ENCODE measurements around the gene RTN3.
"Not testable (repeated sequence)": the region's sequence is repeated elsewhere in the genome, so short reads cannot be mapped to it uniquely, and the experiment has no call there.

RTN3 gene

GRCh38 chr11:63766531-63767235 is 85.4 kb downstream of the RTN3 start:
- no peaks in the 10 kb centered on the region for H3K36me3 ChIP-seq (ENCODE audit: insufficient read depth, low read length)
- H3K9ac ChIP-seq (ENCODE audit: low read length), result no peak overlapping the region
- H3K27ac ChIP-seq (ENCODE audit: low read depth, low read length), result peak overlapping the region; percentile 59
- H3K4me1 ChIP-seq (ENCODE audit: insufficient read depth, low read length), result peaks cover 37% of the 10 kb centered on the region
- H3K4me3 ChIP-seq (ENCODE audit: low read depth in 1 of 2, low read length in 2 of 2), result peak overlapping the region; percentile 70 to 83
- no peaks in the 10 kb centered on the region for H3K27me3 ChIP-seq (ENCODE audit: control insufficient read depth in 1 of 2, insufficient read depth in 2 of 2, low read length in 2 of 2)
- no peaks in the 10 kb centered on the region for H3K9me3 ChIP-seq (ENCODE audit: low read length)

GRCh38 chr11:63767267-63767564 is 85.9 kb downstream of the RTN3 start:
- Histone ChIP-seq H3K27ac (ENCODE audit: low read depth, low read length) (peak overlapping the region; percentile 59), H3K4me3 (ENCODE audit: low read depth in 1 of 2, low read length in 2 of 2) (peak overlapping the region; percentile 70 to 83), H3K36me3 (ENCODE audit: insufficient read depth, low read length) (no peaks in the 10 kb centered on the region), H3K27me3 (ENCODE audit: control insufficient read depth in 1 of 2, insufficient read depth in 2 of 2, low read length in 2 of 2) (no peaks in the 10 kb centered on the region), H3K9ac (ENCODE audit: low read length) (peak overlapping the region; percentile 67), H3K4me1 (ENCODE audit: insufficient read depth, low read length) (peaks cover 32% of the 10 kb centered on the region), H3K9me3 (ENCODE audit: low read length) (no peaks in the 10 kb centered on the region)

DNA sequence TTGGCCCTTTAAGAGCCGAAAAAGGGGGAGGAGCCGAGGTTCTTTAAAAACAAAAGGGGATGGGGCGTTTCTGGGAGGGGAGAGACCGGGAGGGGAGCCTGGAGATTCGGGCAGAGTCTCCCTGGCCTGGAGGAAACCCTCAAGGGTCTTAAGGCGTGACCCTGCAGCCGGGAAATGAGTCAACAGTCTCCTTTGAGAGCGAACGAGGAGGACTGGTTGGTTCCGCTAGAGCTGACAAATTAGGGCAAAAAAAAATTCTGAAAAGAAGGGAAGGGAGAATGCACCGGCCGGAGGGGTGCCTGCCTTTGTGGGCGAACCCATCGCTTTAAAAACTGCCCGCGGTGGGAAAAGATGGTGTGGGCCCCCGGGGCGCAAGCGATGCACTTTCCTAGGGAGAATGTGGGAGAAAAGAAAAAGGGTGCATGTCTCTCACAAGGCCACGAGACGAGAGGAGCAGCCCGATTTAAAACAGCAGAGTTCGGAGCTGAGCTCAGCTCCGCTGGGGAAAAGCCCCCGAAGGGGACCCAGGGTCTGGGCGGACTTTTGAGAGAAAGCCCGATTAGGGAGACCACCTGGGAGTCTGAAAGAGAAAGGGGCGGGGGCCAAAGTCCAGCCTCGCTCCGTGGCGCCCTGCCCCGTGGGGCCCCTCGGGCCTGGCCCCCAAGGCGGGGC is 86.4 kb downstream of the RTN3 start:
- Histone ChIP-seq H3K27me3 (ENCODE audit: control insufficient read depth in 1 of 2, insufficient read depth in 2 of 2, low read length in 2 of 2) (no peaks in the 10 kb centered on the region), H3K4me1 (ENCODE audit: insufficient read depth, low read length) (peaks cover 32% of the 10 kb centered on the region), H3K27ac (ENCODE audit: low read depth, low read length) (peak overlapping the region; percentile 59)

GRCh38 chr11:63768237-63769041 is 87.1 kb downstream of the RTN3 start, which contains the start of gene ZFTA:
Gene ZFTA, minus strand, starts transcription at chr11:63768775. Its CDS starts 153 bp downstream, at chr11:63768622.
- H3K4me1 ChIP-seq (ENCODE audit: insufficient read depth, low read length), result peaks cover 32% of the 10 kb centered on the region

More for the DNA sequence above, 86.4 kb downstream of the RTN3 start:
- Histone ChIP-seq H3K4me3 (ENCODE audit: low read depth in 1 of 2, low read length in 2 of 2) (peak overlapping the region; percentile 70 to 83), H3K9me3 (ENCODE audit: low read length) (no peaks in the 10 kb centered on the region), H3K9ac (ENCODE audit: low read length) (peak overlapping the region; percentile 67), H3K36me3 (ENCODE audit: insufficient read depth, low read length) (no peaks in the 10 kb centered on the region)

DNA sequence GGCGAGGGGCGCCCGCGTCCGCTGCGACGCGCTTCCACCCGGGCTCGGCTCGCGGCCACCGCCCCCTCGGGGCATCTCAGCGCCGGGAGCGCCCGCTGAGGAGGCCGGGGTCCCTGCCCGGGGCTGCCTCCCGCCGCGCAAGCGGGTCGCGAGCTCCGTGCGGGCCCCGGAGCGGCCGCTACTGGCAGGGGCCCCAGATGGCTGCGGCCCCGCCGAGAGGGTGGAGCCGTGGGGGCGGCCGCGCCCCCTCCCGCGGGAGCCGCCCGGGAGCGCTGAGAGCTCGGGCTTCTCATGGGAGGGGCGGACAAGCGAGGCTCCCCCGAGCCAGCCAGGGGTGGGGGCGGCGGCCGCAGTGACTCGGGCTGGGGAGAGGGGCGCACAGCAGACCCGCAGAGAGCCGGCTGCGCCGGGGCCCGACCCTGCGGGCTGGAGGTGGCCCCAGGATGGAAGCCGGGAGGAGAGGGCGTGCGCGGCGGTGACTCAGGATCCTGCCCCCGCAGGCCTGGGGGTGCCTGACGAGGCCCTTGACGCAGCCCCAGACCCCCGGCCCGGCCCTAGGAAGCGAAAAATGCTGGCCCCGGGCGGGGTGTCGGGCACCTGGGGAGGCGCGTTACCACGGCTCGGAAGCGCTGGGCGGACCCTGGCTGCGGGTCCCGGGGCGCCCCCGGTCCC is 87.9 kb downstream of the RTN3 start:
- no peaks in the 10 kb centered on the region for H3K9me3 ChIP-seq (ENCODE audit: low read length)
- H3K4me3 ChIP-seq (ENCODE audit: low read depth in 1 of 2, low read length in 2 of 2), result peak overlapping the region; percentile 53 to 65
- H3K27ac ChIP-seq (ENCODE audit: low read depth, low read length), result peak overlapping the region; percentile 34
- H3K4me1 ChIP-seq (ENCODE audit: insufficient read depth, low read length), result peaks cover 32% of the 10 kb centered on the region
- no peaks in the 10 kb centered on the region for H3K36me3 ChIP-seq (ENCODE audit: insufficient read depth, low read length)
- no peak overlapping the region for H3K9ac ChIP-seq (ENCODE audit: low read length)
- no peaks in the 10 kb centered on the region for H3K27me3 ChIP-seq (ENCODE audit: control insufficient read depth in 1 of 2, insufficient read depth in 2 of 2, low read length in 2 of 2)

More at GRCh38 chr11:63768237-63769041, 87.1 kb downstream of the RTN3 start, which contains the start of gene ZFTA:
- Histone ChIP-seq H3K9ac (ENCODE audit: low read length) (peak within 1 kb of the TSS; percentile 67), H3K27me3 (ENCODE audit: control insufficient read depth in 1 of 2, insufficient read depth in 2 of 2, low read length in 2 of 2) (no peaks in the 10 kb centered on the region), H3K4me3 (ENCODE audit: low read depth in 1 of 2, low read length in 2 of 2) (peak within 1 kb of the TSS; percentile 70 to 83), H3K9me3 (ENCODE audit: low read length) (no peaks in the 10 kb centered on the region), H3K27ac (ENCODE audit: low read depth, low read length) (peak within 1 kb of the TSS; percentile 63), H3K36me3 (ENCODE audit: insufficient read depth, low read length) (no peaks in the 10 kb centered on the region)

GRCh38 chr11:63769714-63770455 is 88.6 kb downstream of the RTN3 start:
- H3K4me3 ChIP-seq (ENCODE audit: low read depth in 1 of 2, low read length in 2 of 2), result peak overlapping the region; percentile 53 to 65
- H3K27me3 ChIP-seq (ENCODE audit: control insufficient read depth in 1 of 2, insufficient read depth in 2 of 2, low read length in 2 of 2), result no peaks in the 10 kb centered on the region
- H3K36me3 ChIP-seq (ENCODE audit: insufficient read depth, low read length), result no peaks in the 10 kb centered on the region
- peaks cover 32% of the 10 kb centered on the region for H3K4me1 ChIP-seq (ENCODE audit: insufficient read depth, low read length)
- H3K9me3 ChIP-seq (ENCODE audit: low read length), result no peaks in the 10 kb centered on the region
- H3K27ac ChIP-seq (ENCODE audit: low read depth, low read length), result peak overlapping the region; percentile 34
- H3K9ac ChIP-seq (ENCODE audit: low read length), result no peak overlapping the region

DNA sequence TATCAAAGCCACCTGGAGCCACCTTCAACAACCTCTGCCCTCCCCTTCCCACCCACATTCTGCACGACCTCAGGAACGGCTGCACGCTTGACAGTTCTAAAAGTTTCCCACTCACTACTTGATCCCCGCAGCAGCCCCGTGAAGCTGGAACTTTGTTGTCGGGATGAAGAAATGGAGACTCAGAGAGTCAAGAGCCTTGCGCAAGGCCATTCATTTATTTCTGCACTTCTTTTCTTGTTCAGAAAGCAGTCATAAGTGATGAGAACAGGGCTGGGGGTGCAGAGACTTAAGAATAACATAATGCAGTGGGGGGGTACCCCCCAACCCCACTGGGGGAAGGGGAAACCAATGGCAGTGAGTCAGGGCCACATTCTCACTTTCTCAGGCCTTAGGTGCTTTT is 89.5 kb downstream of the RTN3 start:
- Histone ChIP-seq H3K36me3 (ENCODE audit: insufficient read depth, low read length) (no peaks in the 10 kb centered on the region), H3K27ac (ENCODE audit: low read depth, low read length) (no peak overlapping the region), H3K4me1 (ENCODE audit: insufficient read depth, low read length) (peaks cover 24% of the 10 kb centered on the region), H3K9me3 (ENCODE audit: low read length) (no peaks in the 10 kb centered on the region), H3K27me3 (ENCODE audit: control insufficient read depth in 1 of 2, insufficient read depth in 2 of 2, low read length in 2 of 2) (no peaks in the 10 kb centered on the region), H3K4me3 (ENCODE audit: low read depth in 1 of 2, low read length in 2 of 2) (no peak overlapping the region), H3K9ac (ENCODE audit: low read length) (no peak overlapping the region)

DNA sequence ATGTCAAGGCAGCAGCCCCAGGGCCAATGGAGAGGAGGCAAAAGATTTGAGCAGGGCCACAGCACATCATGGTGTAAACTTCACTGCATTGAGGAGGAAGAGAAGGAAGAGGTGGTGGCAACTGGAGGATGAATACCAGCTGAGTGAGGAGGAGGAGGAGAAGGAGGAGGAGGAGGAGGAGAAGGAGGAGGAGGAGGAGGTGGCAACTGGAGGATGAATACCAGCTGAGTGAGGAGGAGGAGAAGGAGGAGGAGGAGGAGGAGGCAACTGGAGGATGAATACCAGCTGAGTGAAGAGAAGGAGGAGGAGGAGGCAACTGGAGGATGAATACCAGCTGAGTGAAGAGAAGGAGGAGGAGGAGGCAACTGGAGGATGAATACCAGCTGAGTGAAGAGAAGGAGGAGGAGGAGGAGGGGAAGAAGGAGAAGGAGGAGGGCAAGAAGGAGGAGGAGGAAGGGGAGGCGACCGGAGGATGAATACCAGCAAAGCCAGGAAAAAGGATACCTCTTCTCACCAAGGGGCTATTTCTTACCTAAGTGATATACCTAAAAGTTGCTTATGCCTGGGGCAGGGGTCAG is 90.5 kb downstream of the RTN3 start:
- peaks cover 13% of the 10 kb centered on the region for H3K4me1 ChIP-seq (ENCODE audit: insufficient read depth, low read length)
- H3K4me3 ChIP-seq (ENCODE audit: low read depth in 1 of 2, low read length in 2 of 2); H3K36me3 ChIP-seq (ENCODE audit: insufficient read depth, low read length); H3K9ac ChIP-seq (ENCODE audit: low read length); H3K9me3 ChIP-seq (ENCODE audit: low read length); H3K27ac ChIP-seq (ENCODE audit: low read depth, low read length); H3K27me3 ChIP-seq (ENCODE audit: control insufficient read depth in 1 of 2, insufficient read depth in 2 of 2, low read length in 2 of 2): not testable (repeated sequence)

GRCh38 chr11:63775191-63775590 is 93.9 kb downstream of the RTN3 start:
- no peaks in the 10 kb centered on the region for H3K27me3 ChIP-seq (ENCODE audit: control insufficient read depth in 1 of 2, insufficient read depth in 2 of 2, low read length in 2 of 2)
- no peaks in the 10 kb centered on the region for H3K36me3 ChIP-seq (ENCODE audit: insufficient read depth, low read length)
- H3K4me1 ChIP-seq (ENCODE audit: insufficient read depth, low read length), result peaks cover under 1% of the 10 kb centered on the region
- no peaks in the 10 kb centered on the region for H3K9me3 ChIP-seq (ENCODE audit: low read length)
- H3K9ac ChIP-seq (ENCODE audit: low read length), result no peak overlapping the region
- H3K4me3 ChIP-seq (ENCODE audit: low read depth in 1 of 2, low read length in 2 of 2), result no peak overlapping the region
- H3K27ac ChIP-seq (ENCODE audit: low read depth, low read length), result no peak overlapping the region

- H3K4me1 ChIP-seq (ENCODE audit: insufficient read depth, low read length), result no peaks in the 10 kb centered on the region
- H3K27ac ChIP-seq (ENCODE audit: low read depth, low read length), result no peak overlapping the region
- H3K9ac ChIP-seq (ENCODE audit: low read length), result no peak overlapping the region
- H3K36me3 ChIP-seq (ENCODE audit: insufficient read depth, low read length), result no peaks in the 10 kb centered on the region
- no peaks in the 10 kb centered on the region for H3K9me3 ChIP-seq (ENCODE audit: low read length)
- H3K4me3 ChIP-seq (ENCODE audit: low read depth in 1 of 2, low read length in 2 of 2), result no peak overlapping the region
- no peaks in the 10 kb centered on the region for H3K27me3 ChIP-seq (ENCODE audit: control insufficient read depth in 1 of 2, insufficient read depth in 2 of 2, low read length in 2 of 2)
Observed at GRCh38 chr11:63779039-63779438, 97.7 kb downstream of the RTN3 start.
